Activated T-cell treated with anti-CD3 and anti-CD28 coated beads, Interleukin-2, amount 50 U/mL, for 1 hour (primary cell): ENCODE results near the gene WNK1.
"Not testable (repeated sequence)": the region's sequence is repeated elsewhere in the genome, so short reads cannot be mapped to it uniquely, and the experiment has no call there.

ENCODE experiments used
- DNase-seq: peaks from one replicate; pipeline ENCODE4 v3.0.0-alpha.2; 2020

Gene WNK1

GRCh38 chr12:818733-819132 lies 66.4 kb downstream of the WNK1 start:
- no peak for DNase-seq

- no peak for DNase-seq
Measured at GRCh38 chr12:820336-820735, 68.0 kb downstream of the WNK1 start.

- no peak for DNase-seq
Measured at GRCh38 chr12:823028-823698, 70.8 kb downstream of the WNK1 start.

GRCh38 chr12:826331-826730 lies 74.0 kb downstream of the WNK1 start:
- no peak for DNase-seq

GRCh38 chr12:828726-829395 lies 76.5 kb downstream of the WNK1 start:
- DNase-seq, result no peak

- no peak for DNase-seq
Measured at GRCh38 chr12:830111-830867, 77.9 kb downstream of the WNK1 start.

- DNase-seq, result no peak
Measured at GRCh38 chr12:835754-836518, 83.6 kb downstream of the WNK1 start.

- no peak for DNase-seq
Measured at GRCh38 chr12:836952-837351, 84.6 kb downstream of the WNK1 start.

- DNase-seq, result no peak
Measured at GRCh38 chr12:837548-837947, 85.2 kb downstream of the WNK1 start.

- DNase-seq, result no peak
Measured at GRCh38 chr12:843609-844008, 91.2 kb downstream of the WNK1 start.

- no peak for DNase-seq
Measured at GRCh38 chr12:846421-846820, 94.0 kb downstream of the WNK1 start.

GRCh38 chr12:848173-848865 lies 95.9 kb downstream of the WNK1 start:
- no peak for DNase-seq

GRCh38 chr12:848882-849527 lies 96.6 kb downstream of the WNK1 start:
- no peak for DNase-seq

GRCh38 chr12:849733-850437 lies 97.5 kb downstream of the WNK1 start:
- DNase-seq, result not testable (repeated sequence)

- no peak for DNase-seq
Measured at GRCh38 chr12:851343-851742, 99.0 kb downstream of the WNK1 start.

GRCh38 chr12:851913-852312 lies 99.5 kb downstream of the WNK1 start:
- DNase-seq, result no peak

- no peak for DNase-seq
Measured at GRCh38 chr12:852864-853263, 100.5 kb downstream of the WNK1 start.

- DNase-seq, result no peak
Measured at GRCh38 chr12:857611-858010, 105.2 kb downstream of the WNK1 start.

- no peak for DNase-seq
Measured at GRCh38 chr12:862303-862911, 110.0 kb downstream of the WNK1 start.

- no peak for DNase-seq
Measured at GRCh38 chr12:863285-863684, 110.9 kb downstream of the WNK1 start.

- DNase-seq, result no peak
Measured at GRCh38 chr12:865614-866013, 113.2 kb downstream of the WNK1 start.
